ENCODE results near the gene SPINK13.
"Not testable (repeated sequence)": the region's sequence is repeated elsewhere in the genome, so short reads cannot be mapped to it uniquely, and the experiment has no call there.

The SPINK13 gene

DNA sequence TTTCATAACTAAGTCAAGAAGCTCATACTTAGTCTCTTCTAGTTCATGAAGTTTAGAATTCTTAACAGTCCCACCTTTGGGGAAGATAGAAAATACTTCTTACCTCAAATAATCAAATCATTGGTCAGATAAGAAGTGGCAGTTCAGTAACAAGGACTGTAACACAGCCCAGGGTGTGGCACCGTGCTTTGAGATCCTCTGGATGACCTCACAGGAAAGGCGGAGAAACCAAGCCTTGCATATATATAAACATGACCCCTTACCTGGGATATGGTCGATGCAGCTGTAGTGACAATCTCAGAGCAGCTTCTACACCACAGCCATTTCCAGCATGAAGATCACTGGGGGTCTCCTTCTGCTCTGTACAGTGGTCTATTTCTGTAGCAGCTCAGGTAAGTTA lies 43.6 kb downstream of the SPINK13 start, which contains the start of gene SPINK7:
Gene SPINK7 (plus strand): TSS at position 271 of the 400 bp plus-strand sequence. CDS start 61 bp downstream, at position 332.
- DNase-seq (ENCODE audit: low spot score) = no peak

DNA sequence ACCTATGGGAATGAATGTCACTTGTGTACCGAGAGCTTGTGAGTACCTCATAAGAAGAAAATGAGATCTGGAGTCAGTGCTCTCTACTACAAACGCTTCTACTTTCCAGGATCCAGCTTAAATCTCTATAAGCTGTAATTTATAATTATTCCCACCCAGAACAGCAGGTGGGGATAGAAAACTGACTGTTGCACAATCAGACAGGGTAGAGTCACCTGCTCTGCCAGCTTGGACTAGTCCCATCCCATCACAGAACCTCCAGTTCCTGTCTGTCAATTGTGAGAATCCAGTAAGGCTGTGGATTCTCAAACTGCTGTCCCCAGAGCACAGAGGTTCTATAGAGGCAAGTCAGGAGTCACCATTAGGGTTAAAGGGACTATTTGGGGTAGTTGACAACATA lies 45.6 kb downstream of the SPINK13 start:
- DNase-seq (ENCODE audit: low spot score) = no peak

DNA sequence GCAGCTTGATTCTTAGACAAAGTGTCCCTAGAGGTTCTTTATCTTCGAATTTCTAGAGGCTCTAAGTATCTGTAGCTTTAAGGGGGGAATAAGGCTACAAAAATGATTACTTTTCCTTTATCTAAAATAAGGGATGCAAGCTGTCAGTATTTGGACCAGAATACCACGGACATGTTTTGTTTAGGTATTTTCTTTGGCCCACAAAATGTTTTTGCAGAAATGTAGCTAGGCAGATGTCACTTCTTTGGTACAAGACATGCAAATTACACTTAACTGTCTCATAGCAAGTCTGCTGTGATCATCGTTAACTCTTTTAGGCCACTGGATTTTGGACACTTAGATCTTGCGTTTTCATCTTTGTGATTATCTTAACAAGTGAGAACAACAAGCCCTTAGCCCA lies 46.1 kb downstream of the SPINK13 start:
- no peak for DNase-seq (ENCODE audit: low spot score)

DNA sequence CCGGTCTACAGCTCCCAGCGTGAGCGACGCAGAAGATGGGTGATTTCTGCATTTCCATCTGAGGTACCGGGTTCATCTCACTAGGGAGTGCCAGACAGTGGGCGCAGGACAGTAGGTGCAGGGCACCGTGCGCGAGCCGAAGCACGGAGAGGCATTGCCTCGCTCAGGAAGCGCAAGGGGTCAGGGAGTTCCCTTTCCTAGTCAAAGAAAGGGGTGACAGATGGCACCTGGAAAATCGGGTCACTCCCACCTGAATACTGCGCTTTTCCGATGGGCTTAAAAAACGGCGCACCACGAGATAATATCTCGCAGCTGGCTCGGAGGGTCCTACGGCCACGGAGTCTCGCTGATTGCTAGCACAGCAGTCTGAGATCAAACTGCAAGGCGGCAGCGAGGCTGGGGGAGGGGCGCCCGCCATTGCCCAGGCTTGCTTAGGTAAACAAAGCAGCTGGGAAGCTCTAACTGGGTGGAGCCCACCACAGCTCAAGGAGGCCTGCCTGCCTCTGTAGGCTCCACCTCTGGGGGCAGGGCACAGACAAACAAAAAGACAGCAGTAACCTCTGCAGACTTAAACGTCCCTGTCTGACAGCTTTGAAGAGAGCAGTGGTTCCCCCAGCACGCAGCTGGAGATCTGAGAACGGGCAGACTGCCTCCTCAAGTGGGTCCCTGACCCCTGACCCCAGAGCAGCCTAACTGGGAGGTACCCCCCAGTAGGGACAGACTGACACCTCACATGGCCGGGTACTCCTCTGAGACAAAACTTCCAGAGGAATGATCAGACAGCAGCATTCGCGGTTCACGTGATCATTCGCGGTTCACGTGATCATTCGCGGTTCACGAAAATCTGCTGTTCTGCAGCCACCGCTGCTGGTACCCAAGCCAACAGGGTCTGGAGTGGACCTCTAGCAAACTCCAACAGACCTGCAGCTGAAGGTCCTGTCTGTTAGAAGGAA lies 51.7 kb downstream of the SPINK13 start:
- DNase-seq (ENCODE audit: low spot score) = not testable (repeated sequence)

DNA sequence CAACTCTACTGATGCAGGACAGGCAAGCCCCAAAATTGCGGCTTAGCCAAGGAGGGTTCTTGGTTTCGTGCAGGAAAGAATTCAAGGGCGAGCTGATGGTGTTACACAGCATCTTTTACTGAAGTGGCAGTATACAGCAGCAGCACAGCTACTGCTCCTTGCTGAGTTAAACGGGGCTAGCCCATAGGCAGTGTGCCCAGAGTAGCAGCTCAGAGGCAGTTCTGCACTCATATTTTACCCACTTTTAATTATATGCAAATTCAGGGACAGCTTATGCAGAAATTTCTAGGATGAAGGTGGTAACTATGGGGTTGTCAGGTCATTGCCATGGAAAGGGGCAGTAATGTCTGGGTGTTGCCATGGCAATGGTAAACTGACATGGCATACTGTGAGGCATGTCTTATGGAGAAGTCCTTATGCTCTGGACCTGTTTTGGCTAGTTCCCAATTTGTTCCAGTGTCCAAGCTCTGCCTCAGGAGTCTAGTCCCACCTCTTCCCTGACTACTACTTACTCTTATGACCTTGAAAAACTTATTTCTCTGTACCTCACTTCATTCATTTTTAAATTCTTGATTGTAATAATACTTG lies 64.8 kb downstream of the SPINK13 start:
- DNase-seq (ENCODE audit: low spot score) = no peak

DNA sequence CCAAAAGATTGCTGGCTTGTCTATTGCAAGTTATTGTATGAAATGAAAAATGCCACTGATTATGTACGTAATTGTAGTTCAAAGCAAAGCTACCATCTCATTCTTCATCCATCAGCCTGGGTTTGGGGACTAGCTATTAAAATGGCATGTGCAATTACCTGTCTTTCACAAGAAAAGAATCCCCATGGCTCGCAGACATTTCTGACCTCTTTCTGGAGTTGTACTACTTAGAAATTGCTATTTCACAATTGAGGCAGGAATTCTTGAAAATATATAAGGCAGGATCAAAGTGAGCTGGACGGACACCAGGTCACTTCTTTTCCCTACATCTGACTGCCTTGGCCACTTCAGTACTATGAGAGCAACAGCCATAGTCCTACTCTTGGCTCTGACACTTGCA lies 66.7 kb downstream of the SPINK13 start, which contains the start of gene SPINK9:
Gene SPINK9 (plus strand): TSS at position 301 of the 400 bp plus-strand sequence. CDS start 55 bp downstream, at position 356.
- no peak for DNase-seq (ENCODE audit: low spot score)
